ENCODE data around the gene ABTB2.
A peak's percentile ranks its signal among the peaks of the same experiment; 100 is the strongest.
"Not testable (repeated sequence)": the region's sequence is repeated elsewhere in the genome, so short reads cannot be mapped to it uniquely, and the experiment has no call there.

ABTB2 gene

GRCh38 chr11:34262531-34263081 lies 95.2 kb downstream of the ABTB2 start:
- no peak for DNase-seq (ENCODE audit: low read depth)

GRCh38 chr11:34261820-34262219 lies 96.0 kb downstream of the ABTB2 start:
- DNase-seq (ENCODE audit: low read depth), result no peak

- no peak for DNase-seq (ENCODE audit: low read depth)
Measured at GRCh38 chr11:34261095-34261494, 96.7 kb downstream of the ABTB2 start.

- DNase-seq (ENCODE audit: low read depth), result no peak
Measured at GRCh38 chr11:34260072-34260575, 97.7 kb downstream of the ABTB2 start.

- DNase-seq (ENCODE audit: low read depth), result no peak
Measured at GRCh38 chr11:34259087-34259486, 98.7 kb downstream of the ABTB2 start.

GRCh38 chr11:34256626-34257025 lies 101.2 kb downstream of the ABTB2 start:
- no peak for DNase-seq (ENCODE audit: low read depth)

GRCh38 chr11:34256150-34256549 lies 101.7 kb downstream of the ABTB2 start:
- no peak for DNase-seq (ENCODE audit: low read depth)

- no peak for DNase-seq (ENCODE audit: low read depth)
Measured at GRCh38 chr11:34255101-34255500, 102.7 kb downstream of the ABTB2 start.

GRCh38 chr11:34254011-34254410 lies 103.8 kb downstream of the ABTB2 start:
- DNase-seq (ENCODE audit: low read depth), result no peak

- DNase-seq (ENCODE audit: low read depth), result no peak
Measured at GRCh38 chr11:34252651-34253050, 105.2 kb downstream of the ABTB2 start.

- no peak for DNase-seq (ENCODE audit: low read depth)
Measured at GRCh38 chr11:34252015-34252414, 105.8 kb downstream of the ABTB2 start.

GRCh38 chr11:34251589-34251980 lies 106.2 kb downstream of the ABTB2 start:
- no peak for DNase-seq (ENCODE audit: low read depth)

- peak; percentile 46 for DNase-seq (ENCODE audit: low read depth)
Measured at GRCh38 chr11:34250732-34251588, 106.8 kb downstream of the ABTB2 start.

GRCh38 chr11:34250211-34250610 lies 107.6 kb downstream of the ABTB2 start:
- no peak for DNase-seq (ENCODE audit: low read depth)

GRCh38 chr11:34249439-34249838 lies 108.4 kb downstream of the ABTB2 start:
- no peak for DNase-seq (ENCODE audit: low read depth)

- not testable (repeated sequence) for DNase-seq (ENCODE audit: low read depth)
Measured at GRCh38 chr11:34246511-34246910, 111.3 kb downstream of the ABTB2 start.

GRCh38 chr11:34245041-34245440 lies 112.8 kb downstream of the ABTB2 start:
- DNase-seq (ENCODE audit: low read depth), result no peak

GRCh38 chr11:34243600-34244464 lies 114.0 kb downstream of the ABTB2 start:
- DNase-seq (ENCODE audit: low read depth), result no peak

- DNase-seq (ENCODE audit: low read depth), result no peak
Measured at GRCh38 chr11:34242037-34242625, 115.7 kb downstream of the ABTB2 start.

GRCh38 chr11:34240150-34240494 lies 117.7 kb downstream of the ABTB2 start:
- DNase-seq (ENCODE audit: low read depth), result no peak

GRCh38 chr11:34239465-34240149 lies 118.2 kb downstream of the ABTB2 start:
- DNase-seq (ENCODE audit: low read depth), result no peak

- DNase-seq (ENCODE audit: low read depth), result no peak
Measured at GRCh38 chr11:34238966-34239365, 118.8 kb downstream of the ABTB2 start.

All from stimulated activated CD8-positive, alpha-beta memory T cell treated with anti-CD3 and anti-CD28 coated beads, Interleukin-15, amount 100 ng/mL, for 1 hour (primary cell).